ENCODE data around the gene PFKFB4.
"Not testable (repeated sequence)": the region's sequence is repeated elsewhere in the genome, so short reads cannot be mapped to it uniquely, and the experiment has no call there.

The PFKFB4 gene

GRCh38 chr3:48555949-48556795 is 431 bp downstream of the PFKFB4 start:
- no peak for DNase-seq

GRCh38 chr3:48555231-48555948 is 1.2 kb downstream of the PFKFB4 start:
- no peak for DNase-seq

- DNase-seq: no peak
Measured at GRCh38 chr3:48553886-48554845, 2.4 kb downstream of the PFKFB4 start.

GRCh38 chr3:48553361-48553760 is 3.2 kb downstream of the PFKFB4 start:
- DNase-seq: no peak

- DNase-seq: no peak
Measured at GRCh38 chr3:48552111-48552951, 4.3 kb downstream of the PFKFB4 start.

GRCh38 chr3:48551651-48552050 is 5.0 kb downstream of the PFKFB4 start:
- not testable (repeated sequence) for DNase-seq

GRCh38 chr3:48548729-48549705 is 7.6 kb downstream of the PFKFB4 start:
- DNase-seq: peak; percentile 86

- no peak for DNase-seq
Measured at GRCh38 chr3:48548126-48548525, 8.5 kb downstream of the PFKFB4 start.

GRCh38 chr3:48546203-48546829 is 10.3 kb downstream of the PFKFB4 start:
- no peak for DNase-seq

- no peak for DNase-seq
Measured at GRCh38 chr3:48544141-48544540, 12.5 kb downstream of the PFKFB4 start.

GRCh38 chr3:48543271-48543866 is 13.2 kb downstream of the PFKFB4 start:
- DNase-seq: no peak

- no peak for DNase-seq
Measured at GRCh38 chr3:48538451-48538850, 18.2 kb downstream of the PFKFB4 start.

GRCh38 chr3:48536785-48537184 is 19.8 kb downstream of the PFKFB4 start:
- no peak for DNase-seq

GRCh38 chr3:48536116-48536515 is 20.5 kb downstream of the PFKFB4 start:
- DNase-seq: no peak

GRCh38 chr3:48535578-48535977 is 21.0 kb downstream of the PFKFB4 start:
- no peak for DNase-seq

GRCh38 chr3:48532977-48533337 is 23.6 kb downstream of the PFKFB4 start:
- DNase-seq: no peak

- no peak for DNase-seq
Measured at GRCh38 chr3:48532271-48532976, 24.2 kb downstream of the PFKFB4 start.

- DNase-seq: not testable (repeated sequence)
Measured at GRCh38 chr3:48530701-48531100, 25.9 kb downstream of the PFKFB4 start.

- DNase-seq: no peak
Measured at GRCh38 chr3:48528754-48529153, 27.8 kb downstream of the PFKFB4 start.
